Thymus (tissue), 11 donors: ENCODE data around the gene NTHL1. TPM values are rescaled to one million over a fixed set of nuclear protein-coding genes. Genes with fewer than 3 reads are reported as not detected.

Experiments used
- DNase-seq, 9 donors: peaks; one replicate each; pipeline ENCODE4 v3.0.0-alpha.2; 2013; ENCODE audit warnings: low spot score in 9 of 9, low read depth in 6 of 9, missing footprints in 1 of 9
- H3K27ac ChIP-seq, 2 donors: one replicate each; pipeline ENCODE4 v1.5.1; 2013; ENCODE audit warnings: control low read depth in 1 of 2, low read depth in 1 of 2, low read length in 1 of 2, mild to moderate bottlenecking in 1 of 2, moderate library complexity in 1 of 2
- H3K27me3 ChIP-seq, 2 donors: one replicate each; pipeline ENCODE4 v1.5.1; 2013; ENCODE audit warnings: low read length in 1 of 2; ENCODE audit not compliant: control insufficient read depth in 2 of 2, insufficient read depth in 1 of 2
- H3K36me3 ChIP-seq, 2 donors: one replicate each; pipeline ENCODE4 v1.5.1; 2013; ENCODE audit warnings: low read length in 1 of 2, mild to moderate bottlenecking in 1 of 2, moderate library complexity in 1 of 2; ENCODE audit not compliant: control insufficient read depth in 2 of 2, insufficient read depth in 2 of 2
- H3K4me1 ChIP-seq, 2 donors: one replicate each; pipeline ENCODE4 v1.5.1; 2013; ENCODE audit warnings: low read length in 2 of 2; ENCODE audit not compliant: control insufficient read depth in 2 of 2, insufficient read depth in 2 of 2
- H3K4me3 ChIP-seq, 2 donors: one replicate each; pipeline ENCODE4 v1.5.1; 2013; ENCODE audit warnings: low read length in 2 of 2, control low read depth in 1 of 2, mild to moderate bottlenecking in 1 of 2
- H3K9me3 ChIP-seq, 2 donors: one replicate each; pipeline ENCODE4 v1.5.1; 2013; ENCODE audit warnings: low read length in 1 of 2, mild to moderate bottlenecking in 1 of 2; ENCODE audit not compliant: control insufficient read depth in 2 of 2, insufficient read depth in 1 of 2
- WGBS: extraction: QIAGEN DNeasy Blood & Tissue Kit; methylation state at CpG from one replicate; pipeline ENCODE4 v1.1.7; 2013; 5-methylcytosine and 5-hydroxymethylcytosine counted together
- polyA plus RNA-seq: library from polyadenylated mRNA; stranded (reverse); fragments of 200-250 nt; gene quantifications from one replicate; pipeline ENCODE4 v1.2.3, GENCODE V29; 2013
- total RNA-seq: library from RNA; stranded (reverse); fragments of 120-200 nt; gene quantifications from one replicate; pipeline ENCODE4 v1.2.4, GENCODE V29; 2013
- donor health status: healthy.

NTHL1 gene
- total and polyA plus RNA-seq, 2 donors, result 32.7 TPM

- Histone ChIP-seq H3K27ac (no peak overlapping the region), H3K36me3 (no peaks in the 10 kb centered on the region), H3K27me3 (peaks cover 46 to 78% of the 10 kb centered on the region in 2 donors), H3K9me3 (peaks cover 1 to 11% of the 10 kb centered on the region in 2 donors), H3K4me1 (peaks cover 9 to 38% of the 10 kb centered on the region in 2 donors), H3K4me3 (no peak overlapping the region)
- DNase-seq, result no peak
- 92% methylated on average over 3 of the region's 3 CpGs for whole genome bisulfite sequencing
Observed at GRCh38 chr16:2028146-2028545, 19.5 kb downstream of the NTHL1 start.

DNA sequence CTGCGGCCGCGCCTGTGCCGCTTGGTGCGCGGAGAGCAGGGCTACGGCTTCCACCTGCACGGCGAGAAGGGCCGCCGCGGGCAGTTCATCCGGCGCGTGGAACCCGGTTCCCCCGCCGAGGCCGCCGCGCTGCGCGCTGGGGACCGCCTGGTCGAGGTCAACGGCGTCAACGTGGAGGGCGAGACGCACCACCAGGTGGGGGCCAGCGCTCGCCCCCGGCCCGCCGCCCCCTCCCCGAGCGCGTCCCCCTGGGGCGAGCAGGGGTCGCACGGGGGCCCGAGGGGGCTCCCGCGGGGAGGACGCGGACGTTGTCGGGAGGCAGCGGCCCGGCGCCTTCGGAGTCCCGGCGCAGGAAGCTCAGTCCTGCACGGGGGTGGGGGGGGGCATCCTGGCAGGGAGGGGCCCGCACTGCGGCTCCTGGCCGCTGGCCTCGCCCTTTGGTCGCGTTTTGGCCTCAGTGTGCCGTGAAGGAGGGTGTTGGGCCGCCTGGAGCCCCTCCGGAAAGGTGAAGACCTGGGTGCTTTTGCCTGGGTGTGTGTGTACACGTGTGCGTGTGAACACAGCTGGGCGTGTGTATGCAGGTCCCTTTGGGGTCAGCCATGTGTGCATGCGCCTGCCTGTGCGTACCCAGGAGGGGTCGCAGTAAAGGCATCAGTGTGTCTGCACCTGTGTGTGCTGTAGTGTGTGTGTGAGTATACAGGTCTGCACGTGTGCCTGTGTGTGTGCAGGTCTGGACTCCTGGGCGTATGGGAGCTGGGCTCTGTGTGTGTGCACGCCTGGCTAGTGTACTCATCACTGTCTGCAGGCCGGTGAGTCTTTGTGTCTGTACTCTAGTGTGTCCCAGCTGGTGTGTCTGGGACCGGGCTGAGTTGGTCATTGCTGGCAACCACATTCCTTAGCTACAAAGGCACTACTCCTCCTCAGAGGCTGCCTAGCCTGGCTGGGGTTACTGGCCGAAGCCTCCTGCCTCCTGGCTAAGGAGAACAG is 20.3 kb downstream of the NTHL1 start:
- peaks cover 12 to 35% of the 10 kb centered on the region in 2 donors for H3K4me1 ChIP-seq
- H3K4me3 ChIP-seq, result peak overlapping the region in 1 of 2 donors; percentile 55
- H3K27me3 ChIP-seq, result peaks cover 46 to 77% of the 10 kb centered on the region in 2 donors
- H3K36me3 ChIP-seq, result no peaks in the 10 kb centered on the region
- peaks cover 1 to 11% of the 10 kb centered on the region in 2 donors for H3K9me3 ChIP-seq
- no peak for DNase-seq
- H3K27ac ChIP-seq, result peak overlapping the region in 1 of 2 donors; percentile 13
- WGBS, result 13% methylated on average over 76 of the region's 76 CpGs

DNA sequence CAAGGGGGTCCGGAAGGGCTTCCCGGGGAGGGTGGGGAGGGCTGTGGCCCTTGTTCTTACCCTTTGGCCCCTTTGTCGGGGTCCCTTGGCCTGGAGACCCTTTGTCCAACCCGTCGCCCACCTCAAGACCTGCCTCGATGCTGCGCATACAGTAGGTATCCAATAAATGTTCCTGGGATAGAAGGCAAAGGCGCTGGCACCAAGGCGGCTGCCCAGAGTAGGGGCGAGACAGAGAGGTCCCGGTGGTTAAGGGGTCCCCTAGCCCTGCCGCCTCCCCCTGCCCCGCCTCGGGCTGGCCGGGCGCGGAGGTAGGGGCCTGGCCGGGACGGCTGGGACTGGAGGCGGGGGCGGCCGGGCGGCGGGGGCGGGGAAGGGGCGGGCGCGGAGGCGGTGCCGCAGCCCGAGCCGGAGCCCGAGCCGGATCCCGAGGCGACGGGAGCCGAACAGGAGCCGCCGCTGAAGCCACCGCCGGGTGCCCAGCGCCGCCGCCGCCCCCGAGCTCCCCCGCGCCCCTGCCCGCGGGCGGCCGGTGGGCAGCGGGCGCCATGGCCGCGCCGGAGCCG is 21.1 kb downstream of the NTHL1 start, which contains the start of gene NHERF2:
Gene NHERF2, plus strand, starts transcription at position 442 of the 563 bp plus-strand sequence. Its CDS starts 104 bp downstream, at position 546.
- peak within 1 kb of the TSS in 1 of 2 donors; percentile 55 for H3K4me3 ChIP-seq
- DNase-seq, result no peak
- peak within 1 kb of the TSS in 1 of 2 donors; percentile 13 for H3K27ac ChIP-seq
- H3K4me1 ChIP-seq, result peaks cover 12 to 33% of the 10 kb centered on the region in 2 donors
- peaks cover 48 to 83% of the 10 kb centered on the region in 2 donors for H3K27me3 ChIP-seq
- H3K9me3 ChIP-seq, result peaks cover 1 to 11% of the 10 kb centered on the region in 2 donors
- H3K36me3 ChIP-seq, result no peaks in the 10 kb centered on the region
- 12% methylated on average over 59 of the region's 59 CpGs for WGBS

DNA sequence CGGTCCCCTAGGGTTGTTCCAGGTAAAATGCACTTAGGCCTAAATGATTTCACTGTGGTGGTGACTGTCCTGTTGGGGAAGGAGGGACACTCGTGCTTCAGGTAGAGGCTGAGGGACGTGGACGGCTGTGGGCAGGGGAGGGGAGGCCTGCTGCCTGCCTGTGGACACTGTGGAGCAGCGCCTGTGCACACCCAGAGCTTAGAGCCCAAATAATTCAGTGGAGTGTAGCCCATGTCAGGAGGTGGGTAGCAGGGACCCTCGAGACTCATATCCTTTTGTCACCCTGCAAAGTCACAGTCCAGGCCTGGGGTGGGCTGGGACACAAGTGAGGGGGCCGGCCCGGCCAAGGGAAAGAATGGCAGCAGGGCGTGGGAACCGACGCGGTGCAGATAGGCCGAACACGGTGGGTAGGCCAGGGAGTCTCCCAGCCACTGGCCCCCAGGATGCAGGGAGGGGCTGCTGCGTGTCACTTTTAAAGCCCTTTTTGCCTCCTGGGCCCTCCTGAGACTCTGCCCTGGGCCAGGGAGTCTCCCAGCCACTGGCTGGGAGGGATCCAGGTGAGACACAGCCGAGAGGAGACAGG is 21.7 kb downstream of the NTHL1 start:
- Histone ChIP-seq H3K4me1 (peaks cover 12 to 33% of the 10 kb centered on the region in 2 donors), H3K27me3 (peaks cover 50 to 85% of the 10 kb centered on the region in 2 donors), H3K9me3 (peaks cover 1 to 11% of the 10 kb centered on the region in 2 donors), H3K27ac (no peak overlapping the region), H3K4me3 (no peak overlapping the region), H3K36me3 (no peaks in the 10 kb centered on the region)
- no peak for DNase-seq
- 96% methylated on average over 16 of the region's 16 CpGs for WGBS

- H3K4me1 ChIP-seq, result peaks cover 12 to 34% of the 10 kb centered on the region in 2 donors
- H3K9me3 ChIP-seq, result peaks cover 1 to 11% of the 10 kb centered on the region in 2 donors
- peaks cover 57 to 90% of the 10 kb centered on the region in 2 donors for H3K27me3 ChIP-seq
- H3K36me3 ChIP-seq, result no peaks in the 10 kb centered on the region
- DNase-seq, result no peak
- no peak overlapping the region for H3K4me3 ChIP-seq
- 98% methylated on average over 14 of the region's 14 CpGs for WGBS
- no peak overlapping the region for H3K27ac ChIP-seq
Observed at GRCh38 chr16:2025251-2025650, 22.4 kb downstream of the NTHL1 start.

DNA sequence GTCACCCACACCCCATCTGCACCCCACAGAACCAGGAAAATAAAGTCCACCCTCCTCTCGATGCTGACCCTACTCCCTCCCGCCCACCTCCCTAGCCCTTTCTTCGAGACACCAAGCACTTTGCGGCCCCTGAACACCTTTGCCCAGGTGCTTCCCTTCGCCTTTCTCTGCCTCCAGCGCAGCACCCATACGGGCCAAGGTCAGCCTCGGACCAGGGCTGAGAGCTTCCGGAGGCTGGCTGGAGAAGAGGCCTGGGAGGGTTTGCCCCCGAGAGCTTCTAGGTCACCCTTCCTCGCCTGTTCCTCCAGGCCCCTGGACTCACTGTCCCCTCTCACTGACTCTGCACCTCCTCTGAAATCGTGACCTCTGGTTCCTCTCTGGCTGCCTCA is 23.6 kb downstream of the NTHL1 start:
- whole genome bisulfite sequencing, result 96% methylated on average over 12 of the region's 12 CpGs
- Histone ChIP-seq H3K27ac (no peak overlapping the region), H3K4me3 (no peak overlapping the region), H3K4me1 (peaks cover 12 to 42% of the 10 kb centered on the region in 2 donors), H3K27me3 (peaks cover 69 to 90% of the 10 kb centered on the region in 2 donors), H3K36me3 (no peaks in the 10 kb centered on the region), H3K9me3 (peaks cover 1 to 14% of the 10 kb centered on the region in 2 donors)
- DNase-seq, result no peak

DNA sequence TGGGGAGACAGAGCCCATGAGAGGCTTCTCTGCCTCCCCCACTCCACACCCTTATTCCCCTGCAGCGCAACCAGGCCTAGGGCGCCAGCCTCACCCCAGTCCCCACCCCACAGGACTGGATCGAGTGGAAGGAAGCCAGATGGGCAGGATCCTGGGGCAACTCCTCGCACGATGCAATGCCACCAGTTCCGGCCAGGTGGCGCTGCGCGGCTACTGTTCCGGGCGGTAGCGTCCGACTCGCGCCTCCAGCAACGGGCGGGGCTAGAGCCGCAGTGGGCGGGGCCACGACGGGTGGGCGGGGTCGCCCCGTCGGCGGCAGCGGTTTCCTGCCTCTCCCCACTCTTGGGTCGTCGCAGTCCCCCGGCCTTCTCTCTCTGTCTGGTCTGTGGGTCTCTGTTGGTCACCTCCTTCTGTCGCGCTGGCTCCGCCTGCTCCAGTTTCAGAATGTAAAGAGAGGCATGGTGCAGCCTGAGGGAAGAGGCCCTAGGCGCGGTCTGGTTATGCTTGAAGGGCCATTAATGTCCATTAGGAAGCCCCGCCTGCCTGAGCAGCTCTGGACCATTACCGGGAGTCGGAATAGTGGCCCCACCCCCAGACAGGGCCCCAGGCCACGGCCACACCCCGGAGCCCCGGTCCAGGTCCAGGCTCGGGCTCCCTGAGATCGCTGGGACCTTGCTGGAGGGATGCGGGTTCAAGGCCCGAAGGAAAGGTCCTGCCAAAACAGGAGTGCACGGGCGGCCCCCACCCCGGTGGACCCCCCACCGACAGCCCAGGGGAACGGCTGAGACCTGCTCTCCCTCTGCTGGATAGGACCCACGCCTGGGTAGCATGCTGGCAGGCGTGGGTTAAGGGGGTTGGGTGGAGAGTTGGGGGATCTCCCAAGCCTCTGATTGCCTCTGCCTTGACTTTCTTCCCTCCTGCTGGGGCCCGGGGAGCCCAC is 24.3 kb downstream of the NTHL1 start:
- peak overlapping the region; percentile 14 to 22 for H3K4me3 ChIP-seq
- peak; percentile 80 to 97 (median 90) for DNase-seq
- no peaks in the 10 kb centered on the region for H3K36me3 ChIP-seq
- H3K27me3 ChIP-seq, result peaks cover 65 to 88% of the 10 kb centered on the region in 2 donors
- peaks cover 1 to 11% of the 10 kb centered on the region in 2 donors for H3K9me3 ChIP-seq
- peaks cover 12 to 42% of the 10 kb centered on the region in 2 donors for H3K4me1 ChIP-seq
- WGBS, result 20% methylated on average over 53 of the region's 53 CpGs
- H3K27ac ChIP-seq, result peak overlapping the region; percentile 32 to 37

DNA sequence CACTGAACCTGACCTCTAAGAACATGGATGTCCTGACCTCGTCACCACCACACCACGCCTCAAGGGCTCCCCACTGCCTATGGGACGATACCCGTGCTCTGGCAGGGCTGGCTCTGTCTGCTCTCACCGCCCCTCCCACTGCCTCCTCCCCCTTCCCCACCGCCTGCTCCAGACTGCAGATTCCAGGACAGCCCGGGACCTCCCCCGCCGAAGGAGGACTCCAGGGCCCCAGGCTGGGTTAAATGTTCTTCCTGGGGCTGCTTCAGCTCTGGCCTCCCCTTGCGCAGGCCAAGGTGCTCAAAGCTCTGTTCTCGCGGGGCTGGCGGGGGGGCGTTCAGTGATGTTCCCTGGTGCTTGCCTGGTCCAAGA is 24.9 kb downstream of the NTHL1 start:
- 5% methylated on average over 14 of the region's 14 CpGs for WGBS
- no peaks in the 10 kb centered on the region for H3K36me3 ChIP-seq
- H3K4me1 ChIP-seq, result peaks cover 12 to 38% of the 10 kb centered on the region in 2 donors
- peak overlapping the region in 1 of 2 donors; percentile 14 for H3K4me3 ChIP-seq
- H3K27ac ChIP-seq, result no peak overlapping the region
- H3K27me3 ChIP-seq, result peaks cover 64 to 88% of the 10 kb centered on the region in 2 donors
- H3K9me3 ChIP-seq, result peaks cover 0 to 7% of the 10 kb centered on the region in 2 donors
- no peak for DNase-seq
